ENCODE data around the gene MBD3L2B. TPM values are rescaled to one million over a fixed set of nuclear protein-coding genes. Genes with fewer than 3 reads are reported as not detected.
"Not testable (repeated sequence)": the region's sequence is repeated elsewhere in the genome, so short reads cannot be mapped to it uniquely, and the experiment has no call there.

Gene MBD3L2B
- not detected for polyA plus RNA-seq (ENCODE audit: low read depth in 6 of 6)

DNA sequence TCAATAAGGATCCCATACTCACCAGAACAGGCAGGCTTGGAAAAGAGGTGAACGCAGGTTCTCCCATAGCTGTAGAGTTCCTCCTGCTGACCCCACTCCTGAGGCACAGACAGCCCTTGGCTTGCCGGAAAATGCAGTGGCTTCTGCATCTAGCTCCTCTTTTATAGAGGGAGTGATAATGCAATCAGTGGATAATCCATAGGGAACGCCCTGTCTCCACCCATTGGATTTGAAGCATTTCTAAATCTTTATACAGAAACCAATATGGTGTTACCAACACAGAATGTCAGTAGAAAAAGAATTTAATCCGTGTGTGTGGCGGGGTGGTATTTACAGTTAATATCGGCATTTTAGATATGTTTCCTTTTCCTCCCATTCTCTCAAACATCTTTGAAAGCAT lies at the start of gene MBD3L2B:
TSS of gene MBD3L2B (minus strand) at position 101 of the 400 bp plus-strand sequence. CDS start at position 67, 34 bp downstream.
- H3K9me3 Mint-ChIP-seq; H3K27me3 Mint-ChIP-seq; H3K4me3 Mint-ChIP-seq; H3K4me1 Mint-ChIP-seq; ATAC-seq (ENCODE audit: low read depth in 2 of 2); H3K27ac Mint-ChIP-seq; H3K36me3 Mint-ChIP-seq; DNase-seq: not testable (repeated sequence)

GRCh38 chr19:7069904-7070226 lies 48.6 kb upstream of the MBD3L2B start:
- H3K4me3 Mint-ChIP-seq: peak overlapping the region; percentile 91 to 98 (median 98)
- H3K36me3 Mint-ChIP-seq: peaks cover 11 to 20% of the 10 kb centered on the region in 2 donors
- H3K9me3 Mint-ChIP-seq: peaks cover 0 to 4% (median 0%) of the 10 kb centered on the region in 7 donors
- DNase-seq (no peak), ATAC-seq (ENCODE audit: low read depth in 2 of 2) (peak; percentile 3 to 7)
- peak overlapping the region; percentile 81 to 98 (median 94) for H3K27ac Mint-ChIP-seq
- H3K27me3 Mint-ChIP-seq: no peaks in the 10 kb centered on the region
- peaks cover 10 to 17% (median 15%) of the 10 kb centered on the region in 3 donors for H3K4me1 Mint-ChIP-seq

DNA sequence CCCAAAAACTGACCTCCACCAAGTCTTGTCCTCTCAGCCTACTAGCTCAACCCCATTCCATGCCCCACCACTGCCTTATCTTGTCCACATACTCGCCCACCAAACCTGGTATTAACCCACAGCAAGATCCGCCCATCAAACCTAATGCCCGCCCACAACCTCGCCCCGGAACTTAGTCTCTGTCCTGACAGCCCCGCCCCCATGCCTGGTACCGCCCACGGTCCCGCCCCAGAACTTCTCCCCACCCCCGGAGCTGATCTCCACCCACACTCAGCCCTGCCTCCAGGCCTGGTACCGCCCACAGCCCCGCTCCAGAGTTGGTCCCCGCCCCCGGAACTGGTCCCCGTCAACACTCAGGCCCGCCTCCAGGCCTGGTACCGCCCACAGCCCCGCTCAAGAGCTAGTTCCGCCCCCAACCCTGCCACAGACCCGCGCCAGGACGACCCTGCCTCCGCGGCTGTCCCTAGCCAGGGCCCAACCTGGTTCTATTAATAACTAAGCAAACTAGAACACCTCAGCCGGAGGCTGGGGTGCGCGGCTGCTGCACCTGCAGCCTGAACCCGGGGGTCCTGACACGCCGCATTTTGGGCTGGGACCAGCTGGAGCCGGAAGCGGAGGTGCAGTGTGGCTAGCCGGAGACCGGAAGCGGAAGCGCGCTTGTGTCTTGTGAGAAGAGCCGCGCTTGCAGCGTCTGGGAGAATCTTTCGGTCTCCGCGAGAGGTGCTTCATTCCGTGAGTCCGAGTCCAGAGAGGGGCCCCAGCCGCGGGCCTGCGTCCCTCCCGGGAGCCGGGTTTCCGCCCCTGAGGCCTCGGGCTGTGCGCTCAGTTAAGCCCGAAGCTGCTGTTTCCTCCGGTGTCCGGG lies 48.0 kb upstream of the MBD3L2B start, which contains the start of gene ZNF557:
TSS of gene ZNF557 (plus strand) at position 662 of the 862 bp plus-strand sequence. CDS start 5,372 bp downstream, outside the sequence.
- peaks cover 0 to 4% (median 0%) of the 10 kb centered on the region in 7 donors for H3K9me3 Mint-ChIP-seq
- H3K27me3 Mint-ChIP-seq: no peaks in the 10 kb centered on the region
- H3K4me1 Mint-ChIP-seq: peaks cover 10 to 15% (median 12%) of the 10 kb centered on the region in 3 donors
- peaks cover 9 to 14% of the 10 kb centered on the region in 2 donors for H3K36me3 Mint-ChIP-seq
- H3K4me3 Mint-ChIP-seq: peak within 1 kb of the TSS; percentile 91 to 98 (median 98)
- peak within 1 kb of the TSS; percentile 90 to 98 (median 94) for H3K27ac Mint-ChIP-seq
- DNase-seq (peak; percentile 99), ATAC-seq (ENCODE audit: low read depth in 2 of 2) (peak; percentile 93)

DNA sequence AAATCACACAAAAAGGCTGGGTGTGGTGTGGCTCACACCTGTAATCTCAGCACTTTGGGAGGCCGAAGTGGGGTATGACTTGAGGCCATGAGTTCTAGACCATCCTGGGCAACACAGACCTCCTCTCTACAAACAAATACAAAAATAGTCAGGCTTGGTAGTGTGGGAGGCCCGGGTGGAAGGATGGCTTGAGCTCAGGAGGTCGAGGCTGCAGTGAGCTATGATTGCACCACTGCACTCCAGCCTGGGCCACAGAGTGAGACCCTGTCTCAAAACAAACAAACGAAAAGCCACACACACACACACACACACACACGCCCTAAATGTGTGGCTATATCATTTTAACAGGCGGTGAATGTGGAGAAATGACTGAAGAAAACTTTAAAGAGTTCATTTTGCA lies 47.4 kb upstream of the MBD3L2B start:
- Mint-ChIP-seq H3K27ac (peak overlapping the region; percentile 7 to 98 (median 94)), H3K36me3 (peaks cover 7 to 10% of the 10 kb centered on the region in 2 donors), H3K9me3 (peaks cover 0 to 4% (median 0%) of the 10 kb centered on the region in 7 donors), H3K4me1 (peaks cover 10 to 15% (median 11%) of the 10 kb centered on the region in 3 donors), H3K27me3 (no peaks in the 10 kb centered on the region), H3K4me3 (peak overlapping the region; percentile 91 to 98 (median 98))
- ATAC-seq (ENCODE audit: low read depth in 2 of 2): no peak
- DNase-seq: no peak

DNA sequence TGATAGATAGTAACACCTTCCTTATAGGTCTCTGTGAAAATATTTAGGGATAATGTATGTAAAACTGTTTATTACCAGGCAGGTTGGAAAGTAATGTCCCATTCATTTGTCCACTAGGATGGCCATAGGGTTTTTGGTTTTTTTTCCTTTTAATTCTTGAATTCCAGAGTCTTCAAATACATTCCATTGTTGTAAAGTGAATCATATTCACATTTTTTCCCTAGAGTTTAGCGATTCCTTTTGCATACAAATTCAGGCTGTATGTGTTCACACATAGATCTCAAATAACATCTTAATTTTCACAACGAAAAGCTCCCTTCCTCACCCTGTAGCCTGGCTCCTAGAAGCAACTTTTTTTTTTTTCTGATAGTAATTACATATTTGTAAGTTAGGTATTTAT lies 46.5 kb upstream of the MBD3L2B start:
- DNase-seq: no peak
- Mint-ChIP-seq H3K27ac (no peak overlapping the region), H3K4me1 (peaks cover 10 to 15% (median 10%) of the 10 kb centered on the region in 3 donors), H3K4me3 (peak overlapping the region in 2 of 8 donors; percentile 24 to 25), H3K36me3 (peaks cover 5 to 7% of the 10 kb centered on the region in 2 donors), H3K27me3 (no peaks in the 10 kb centered on the region), H3K9me3 (peaks cover 0 to 4% (median 0%) of the 10 kb centered on the region in 7 donors)
- no peak for ATAC-seq (ENCODE audit: low read depth in 2 of 2)

GRCh38 chr19:7067122-7067521 lies 45.9 kb upstream of the MBD3L2B start:
- not testable (repeated sequence) for H3K9me3 Mint-ChIP-seq; H3K27me3 Mint-ChIP-seq; DNase-seq; ATAC-seq (ENCODE audit: low read depth in 2 of 2); H3K27ac Mint-ChIP-seq; H3K36me3 Mint-ChIP-seq
- Mint-ChIP-seq H3K4me3 (peak overlapping the region in 1 of 8 donors; percentile 37), H3K4me1 (peaks cover 5 to 10% (median 10%) of the 10 kb centered on the region in 3 donors)

GRCh38 chr19:7063764-7064418 lies 42.7 kb upstream of the MBD3L2B start:
- H3K9me3 Mint-ChIP-seq: peaks cover 0 to 3% (median 0%) of the 10 kb centered on the region in 7 donors
- no peak for ATAC-seq (ENCODE audit: low read depth in 2 of 2)
- peaks cover 2 to 3% (median 2%) of the 10 kb centered on the region in 3 donors for H3K4me1 Mint-ChIP-seq
- H3K4me3 Mint-ChIP-seq: no peak overlapping the region
- DNase-seq: no peak
- no peaks in the 10 kb centered on the region for H3K27me3 Mint-ChIP-seq
- no peaks in the 10 kb centered on the region for H3K36me3 Mint-ChIP-seq
- peak overlapping the region in 1 of 6 donors; percentile 7 for H3K27ac Mint-ChIP-seq

DNA sequence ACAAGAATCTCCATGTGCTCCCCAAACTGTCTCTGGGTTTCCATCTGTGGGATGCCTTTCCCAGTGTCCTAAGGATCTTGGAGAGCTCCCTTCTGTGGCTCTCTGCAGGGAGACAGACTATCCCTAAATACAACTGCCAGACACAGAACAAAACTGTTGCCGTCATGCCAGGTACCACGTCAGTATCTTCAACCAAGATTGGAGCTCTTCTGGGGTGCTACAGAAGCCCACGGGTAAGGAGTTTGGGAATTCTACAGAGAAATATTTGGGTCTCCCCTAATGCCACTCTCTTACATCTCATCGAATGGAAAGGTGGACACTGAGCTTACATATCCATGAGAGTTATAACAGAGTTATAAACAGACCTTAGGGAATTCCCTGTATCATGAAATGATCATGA lies 42.1 kb upstream of the MBD3L2B start:
- no peaks in the 10 kb centered on the region for H3K27me3 Mint-ChIP-seq
- no peaks in the 10 kb centered on the region for H3K36me3 Mint-ChIP-seq
- no peak overlapping the region for H3K4me3 Mint-ChIP-seq
- H3K4me1 Mint-ChIP-seq: no peaks in the 10 kb centered on the region
- H3K27ac Mint-ChIP-seq: no peak overlapping the region
- DNase-seq: no peak
- H3K9me3 Mint-ChIP-seq: peaks cover 0 to 3% (median 0%) of the 10 kb centered on the region in 7 donors
- no peak for ATAC-seq (ENCODE audit: low read depth in 2 of 2)

GRCh38 chr19:7059977-7060376 lies 38.7 kb upstream of the MBD3L2B start:
- not testable (repeated sequence) for H3K9me3 Mint-ChIP-seq; H3K27me3 Mint-ChIP-seq; ATAC-seq (ENCODE audit: low read depth in 2 of 2); H3K4me1 Mint-ChIP-seq; H3K27ac Mint-ChIP-seq; H3K36me3 Mint-ChIP-seq; H3K4me3 Mint-ChIP-seq; DNase-seq

DNA sequence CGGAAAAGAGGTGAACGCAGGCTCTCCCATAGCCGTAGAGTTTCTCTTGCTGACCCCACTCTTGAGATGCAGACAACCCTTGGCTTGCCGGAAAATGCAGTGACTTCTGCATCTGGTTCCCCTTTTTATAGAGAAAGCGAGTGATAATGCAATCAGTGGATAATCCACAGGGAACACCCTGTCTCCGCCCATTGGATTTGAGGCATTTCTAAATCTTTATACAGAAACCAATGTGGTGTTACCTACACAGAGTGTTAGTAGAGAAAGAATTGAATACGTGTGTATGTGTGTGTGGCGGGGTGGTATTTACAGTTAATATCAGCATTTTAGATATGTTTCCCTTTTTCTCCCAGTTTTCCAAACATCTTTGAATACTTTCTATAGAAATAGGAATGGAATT lies 37.3 kb upstream of the MBD3L2B start, which contains the start of gene MBD3L3:
TSS of gene MBD3L3 (minus strand) at position 101 of the 400 bp plus-strand sequence. CDS start at position 30, 71 bp downstream.
- H3K27me3 Mint-ChIP-seq; H3K27ac Mint-ChIP-seq; H3K36me3 Mint-ChIP-seq; ATAC-seq (ENCODE audit: low read depth in 2 of 2); H3K4me1 Mint-ChIP-seq; DNase-seq; H3K9me3 Mint-ChIP-seq; H3K4me3 Mint-ChIP-seq: not testable (repeated sequence)

- not testable (repeated sequence) for H3K9me3 Mint-ChIP-seq; H3K4me3 Mint-ChIP-seq; H3K27ac Mint-ChIP-seq; H3K4me1 Mint-ChIP-seq; H3K36me3 Mint-ChIP-seq; DNase-seq; ATAC-seq (ENCODE audit: low read depth in 2 of 2); H3K27me3 Mint-ChIP-seq
Measured at GRCh38 chr19:7056371-7056770, 35.1 kb upstream of the MBD3L2B start.

- not testable (repeated sequence) for H3K4me1 Mint-ChIP-seq; DNase-seq; H3K27ac Mint-ChIP-seq; H3K4me3 Mint-ChIP-seq; H3K9me3 Mint-ChIP-seq; H3K36me3 Mint-ChIP-seq; ATAC-seq (ENCODE audit: low read depth in 2 of 2); H3K27me3 Mint-ChIP-seq
Measured at GRCh38 chr19:7055679-7056078, 34.4 kb upstream of the MBD3L2B start.

DNA sequence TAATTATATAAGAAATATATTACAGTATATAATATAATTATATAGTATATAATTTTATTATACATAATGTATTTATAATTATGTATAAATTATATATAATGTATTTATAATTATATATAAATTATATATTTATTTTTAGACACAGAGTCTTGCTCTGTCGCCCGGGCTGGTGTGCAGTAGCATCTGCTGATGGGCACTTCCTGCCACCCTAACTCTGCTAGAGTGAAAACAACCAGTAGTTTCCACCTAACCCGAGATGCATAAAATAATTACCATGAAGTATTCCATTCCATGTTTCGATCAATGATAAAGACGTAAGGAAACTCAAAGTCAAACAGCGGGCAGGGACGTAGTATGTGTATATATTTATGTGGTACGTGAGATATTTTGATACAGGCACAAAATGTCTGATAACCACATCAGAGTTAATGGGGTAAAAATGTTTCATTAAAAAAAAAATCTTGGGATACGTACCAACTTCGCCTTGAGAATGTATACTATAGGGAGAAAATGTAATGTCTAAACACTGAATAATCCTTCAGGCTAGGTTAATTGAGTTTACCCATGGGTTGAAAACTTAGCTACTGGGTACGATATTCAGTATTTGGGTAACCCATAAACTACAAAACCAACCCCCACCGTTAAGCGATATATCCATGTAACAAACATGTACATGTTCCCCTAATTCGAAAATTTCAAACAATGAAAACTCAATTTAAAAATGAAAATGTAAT lies 33.6 kb upstream of the MBD3L2B start:
- ATAC-seq (ENCODE audit: low read depth in 2 of 2); H3K27me3 Mint-ChIP-seq; H3K36me3 Mint-ChIP-seq; H3K4me3 Mint-ChIP-seq; H3K9me3 Mint-ChIP-seq; H3K4me1 Mint-ChIP-seq; DNase-seq; H3K27ac Mint-ChIP-seq: not testable (repeated sequence)
